ENCODE results near the gene SCN1A.

SCN1A gene

DNA sequence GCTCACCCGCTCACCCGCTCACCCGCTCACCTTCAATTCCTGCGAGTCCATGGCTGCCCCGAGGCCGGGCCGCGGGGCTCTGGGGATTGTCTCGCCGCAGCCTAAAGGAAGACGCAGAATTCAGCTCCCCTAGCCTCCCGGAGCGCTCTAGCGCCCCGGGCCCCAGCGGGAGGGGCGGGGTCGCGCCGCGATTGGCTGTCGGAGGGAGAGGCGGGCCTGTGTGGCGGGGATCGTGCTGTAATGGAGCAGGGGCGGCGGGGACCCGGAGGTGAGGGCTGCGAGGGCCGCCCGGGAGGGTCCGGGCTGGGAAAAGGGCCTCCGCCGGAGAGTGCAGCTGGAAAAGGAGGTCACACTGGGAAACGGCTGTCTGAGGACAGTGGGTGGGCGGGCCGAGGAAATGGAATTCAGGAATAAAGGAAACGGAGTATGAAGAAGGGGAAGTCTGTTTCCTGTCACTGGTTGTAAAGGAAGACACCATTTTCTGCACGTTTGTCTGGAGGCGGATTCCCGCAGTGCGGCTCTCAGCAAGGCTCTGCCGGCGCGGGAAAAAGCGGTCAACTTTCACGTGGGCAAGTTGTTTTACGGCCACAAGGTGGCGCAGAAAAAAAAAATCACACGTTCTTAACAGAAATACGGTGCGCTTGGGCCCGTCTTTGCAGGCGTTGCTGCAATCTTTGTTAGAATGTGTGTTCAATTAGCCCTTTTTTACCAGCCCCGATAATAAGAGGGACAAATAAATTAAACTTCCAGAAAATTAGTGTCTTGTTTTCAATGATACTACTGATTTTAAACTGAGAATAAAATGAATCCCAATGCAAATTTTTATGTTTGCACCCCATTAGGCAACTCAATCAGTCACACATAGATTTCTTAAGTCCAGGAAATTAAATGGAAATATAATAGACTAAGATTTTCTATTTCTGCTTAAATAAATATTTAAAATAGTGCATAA, 173.9 kb downstream of the SCN1A start, which contains the start of gene TTC21B:
TTC21B (minus strand) TSS at position 122 of the 952 bp plus-strand sequence; CDS start at position 51, 71 bp downstream.
- peak within 1 kb of the TSS; percentile 74 for H3K4me3 ChIP-seq (ENCODE audit: low read depth, low read length)
- TF ChIP-seq, protein P1, sequence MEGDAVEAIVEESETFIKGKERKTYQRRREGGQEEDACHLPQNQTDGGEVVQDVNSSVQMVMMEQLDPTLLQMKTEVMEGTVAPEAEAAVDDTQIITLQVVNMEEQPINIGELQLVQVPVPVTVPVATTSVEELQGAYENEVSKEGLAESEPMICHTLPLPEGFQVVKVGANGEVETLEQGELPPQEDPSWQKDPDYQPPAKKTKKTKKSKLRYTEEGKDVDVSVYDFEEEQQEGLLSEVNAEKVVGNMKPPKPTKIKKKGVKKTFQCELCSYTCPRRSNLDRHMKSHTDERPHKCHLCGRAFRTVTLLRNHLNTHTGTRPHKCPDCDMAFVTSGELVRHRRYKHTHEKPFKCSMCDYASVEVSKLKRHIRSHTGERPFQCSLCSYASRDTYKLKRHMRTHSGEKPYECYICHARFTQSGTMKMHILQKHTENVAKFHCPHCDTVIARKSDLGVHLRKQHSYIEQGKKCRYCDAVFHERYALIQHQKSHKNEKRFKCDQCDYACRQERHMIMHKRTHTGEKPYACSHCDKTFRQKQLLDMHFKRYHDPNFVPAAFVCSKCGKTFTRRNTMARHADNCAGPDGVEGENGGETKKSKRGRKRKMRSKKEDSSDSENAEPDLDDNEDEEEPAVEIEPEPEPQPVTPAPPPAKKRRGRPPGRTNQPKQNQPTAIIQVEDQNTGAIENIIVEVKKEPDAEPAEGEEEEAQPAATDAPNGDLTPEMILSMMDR (conservative IDR thresholded peaks at IDR 0.05; ENCODE audit: low read depth, low read length), result peak; percentile 80
- peak; percentile 97 for DNase-seq (ENCODE audit: low read depth)

DNA sequence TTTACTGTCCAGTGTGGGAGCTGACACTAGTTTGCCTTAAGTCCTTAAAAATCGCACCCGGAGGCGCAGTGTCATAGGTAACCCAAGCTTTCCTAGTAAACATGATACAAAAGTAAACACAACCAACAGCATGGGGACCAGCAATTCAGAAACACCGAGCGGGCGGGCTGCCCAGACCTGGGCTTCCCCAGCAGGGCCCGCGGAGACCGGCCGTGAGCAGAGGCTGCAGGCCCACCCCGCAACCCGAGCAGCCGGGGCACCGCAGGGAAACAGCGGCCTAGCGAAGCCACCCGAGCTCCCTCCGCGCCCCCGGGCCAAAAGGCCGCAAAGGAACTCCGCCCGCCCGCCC, 174.5 kb downstream of the SCN1A start:
- no peak for DNase-seq (ENCODE audit: low read depth)
- H3K4me3 ChIP-seq (ENCODE audit: low read depth, low read length), result peak overlapping the region; percentile 74
- TF ChIP-seq, protein P1 (conservative IDR thresholded peaks at IDR 0.05; ENCODE audit: low read depth, low read length), result no peak

DNA sequence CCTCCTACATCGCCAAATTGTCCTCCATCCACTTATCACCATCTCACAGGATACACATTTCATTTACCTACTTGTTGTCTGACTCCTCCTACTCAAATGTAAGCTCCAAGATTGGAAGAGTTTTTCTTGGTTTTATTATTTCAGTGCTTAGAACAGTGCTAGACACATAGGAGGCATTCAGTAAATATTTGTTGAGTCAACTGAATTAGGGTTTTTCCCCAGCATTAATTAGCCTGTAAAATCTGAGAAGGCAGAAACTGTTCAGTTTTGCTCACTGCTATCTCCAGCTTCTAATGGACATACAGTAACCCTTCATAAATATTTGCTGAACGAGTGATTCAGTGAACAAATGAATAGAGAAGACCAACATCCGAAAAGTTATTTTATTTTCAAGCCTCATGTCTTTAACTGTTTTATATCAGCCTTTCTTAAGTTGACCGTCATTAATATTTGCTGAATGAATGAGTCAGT, 175.0 kb downstream of the SCN1A start:
- DNase-seq (ENCODE audit: low read depth), result peak; percentile 25
- TF ChIP-seq, protein P1 (conservative IDR thresholded peaks at IDR 0.05; ENCODE audit: low read depth, low read length), result no peak

DNA sequence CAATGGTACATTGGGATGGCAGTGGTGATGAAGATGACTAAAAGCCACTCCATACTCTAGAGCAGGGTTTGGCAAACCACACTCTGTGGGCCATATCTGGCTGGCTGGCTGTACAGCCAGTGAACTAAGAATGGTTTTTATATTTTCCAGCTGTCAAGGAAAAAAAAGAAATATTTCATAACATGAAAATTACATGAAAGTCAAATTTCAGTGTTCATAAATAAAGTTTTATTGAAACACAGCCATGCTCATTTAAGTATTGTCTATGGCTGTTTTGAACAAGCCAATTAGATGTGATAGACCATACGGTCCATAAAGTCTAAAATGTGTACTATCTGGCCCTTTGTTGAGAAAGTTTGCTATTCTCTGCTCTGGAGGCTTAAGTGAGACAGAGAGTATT, 175.7 kb downstream of the SCN1A start:
- TF ChIP-seq, protein P1 (conservative IDR thresholded peaks at IDR 0.05; ENCODE audit: low read depth, low read length), result no peak
- no peak for DNase-seq (ENCODE audit: low read depth)
- no peak overlapping the region for H3K4me3 ChIP-seq (ENCODE audit: low read depth, low read length)

More for the DNA sequence above, 175.0 kb downstream of the SCN1A start:
- peak overlapping the region; percentile 74 for H3K4me3 ChIP-seq (ENCODE audit: low read depth, low read length)

DNA sequence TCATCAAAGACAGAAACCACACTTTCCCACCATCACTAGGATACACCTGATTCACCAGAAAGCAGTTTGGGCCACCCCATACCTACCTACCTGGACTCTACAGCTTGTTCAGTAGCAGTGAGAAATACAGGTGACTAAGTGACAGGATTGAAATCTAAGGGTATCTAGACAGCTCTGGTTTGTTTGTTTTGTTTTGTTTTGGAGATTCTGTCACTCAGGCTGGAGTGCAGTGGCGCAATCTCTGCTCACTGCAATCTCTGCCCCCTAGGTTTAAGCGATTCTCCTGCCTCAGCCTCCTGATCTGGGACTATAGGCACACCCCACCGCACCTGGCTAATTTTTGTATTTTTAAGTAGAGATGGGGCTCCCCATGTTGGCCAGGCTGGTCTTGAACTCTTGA, 177.4 kb downstream of the SCN1A start:
- DNase-seq (ENCODE audit: low read depth), result no peak
- TF ChIP-seq, protein P1 (conservative IDR thresholded peaks at IDR 0.05; ENCODE audit: low read depth, low read length), result no peak
- H3K4me3 ChIP-seq (ENCODE audit: low read depth, low read length), result no peak overlapping the region

DNA sequence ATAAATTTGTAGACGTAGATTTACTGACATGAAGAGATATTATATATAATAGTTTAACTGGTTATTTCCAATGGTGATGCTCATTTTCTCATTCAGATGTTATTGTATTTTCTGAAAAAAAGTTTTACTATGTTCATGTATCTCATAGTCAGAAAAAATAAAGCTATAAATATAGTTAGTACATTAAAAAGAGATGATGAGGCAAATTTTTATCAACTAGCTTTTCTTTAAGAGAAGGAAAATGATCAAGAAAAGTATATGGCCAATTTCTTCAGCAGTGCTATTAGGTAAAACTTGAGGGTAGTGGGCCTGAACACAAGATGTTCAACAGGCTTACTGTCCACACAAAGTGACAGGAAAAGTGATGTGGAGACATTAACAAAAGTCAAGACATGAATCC, 186.0 kb downstream of the SCN1A start:
- TF ChIP-seq, protein P1 (conservative IDR thresholded peaks at IDR 0.05; ENCODE audit: low read depth, low read length), result no peak
- DNase-seq (ENCODE audit: low read depth), result no peak
- no peak overlapping the region for H3K4me3 ChIP-seq (ENCODE audit: low read depth, low read length)

Data from choroid plexus epithelial cell (primary cell).